GM12892 (cell line): ENCODE measurements around the gene SPATS2.

Source experiments
- POLR2A ChIP-seq: IDR thresholded peaks from 2 replicates; pipeline ENCODE4 v1.6.1; 2011; ENCODE audit warnings: low read depth, low read length, control low read depth
- POLR2AphosphoS5 ChIP-seq: IDR thresholded peaks from 2 replicates; pipeline ENCODE4 v1.6.1; 2011; ENCODE audit warnings: low read depth, low read length, control low read depth
- TAF1 ChIP-seq: IDR thresholded peaks from 2 replicates; pipeline ENCODE4 v1.6.1; 2011; ENCODE audit warnings: low read depth, mild to moderate bottlenecking, control low read depth, low read length, borderline replicate concordance

DNA sequence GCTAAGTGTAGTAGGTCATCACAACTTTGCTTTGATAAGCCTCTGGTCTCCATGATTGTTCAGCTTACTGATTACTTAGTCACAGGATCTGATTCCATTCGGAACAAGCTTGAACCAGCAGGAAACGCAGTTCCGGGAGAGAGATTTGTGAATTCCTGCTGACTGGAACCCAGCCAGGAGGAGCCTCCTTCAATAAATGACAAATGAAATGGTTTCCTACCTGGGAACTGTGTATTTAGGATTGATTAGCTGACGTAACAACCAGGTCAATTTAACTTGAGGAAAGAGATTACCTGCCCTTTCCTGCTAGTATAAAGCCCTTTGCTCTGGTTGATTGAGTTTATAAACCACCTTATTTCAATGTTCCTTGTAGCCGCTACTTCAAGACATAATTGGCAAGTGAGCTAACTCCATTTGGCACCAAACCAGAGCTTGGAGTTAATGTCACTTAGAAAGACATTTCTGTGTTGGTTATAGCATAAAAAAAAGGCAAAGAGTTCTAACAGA, 136.5 kb downstream of the SPATS2 start:
- no peak for TF ChIP-seq TAF1
- no peak for TF ChIP-seq POLR2A
- no peak for TF ChIP-seq POLR2AphosphoS5
